Inflammatory macrophage (primary cell): ENCODE measurements around the gene FYCO1.
A peak's percentile ranks its signal among the peaks of the same experiment; 100 is the strongest.

Experiments
- DNase-seq, 2 donors: peaks; one replicate each; pipeline ENCODE4 v3.0.0-alpha.2; 2020 to 2022

The FYCO1 gene

DNA sequence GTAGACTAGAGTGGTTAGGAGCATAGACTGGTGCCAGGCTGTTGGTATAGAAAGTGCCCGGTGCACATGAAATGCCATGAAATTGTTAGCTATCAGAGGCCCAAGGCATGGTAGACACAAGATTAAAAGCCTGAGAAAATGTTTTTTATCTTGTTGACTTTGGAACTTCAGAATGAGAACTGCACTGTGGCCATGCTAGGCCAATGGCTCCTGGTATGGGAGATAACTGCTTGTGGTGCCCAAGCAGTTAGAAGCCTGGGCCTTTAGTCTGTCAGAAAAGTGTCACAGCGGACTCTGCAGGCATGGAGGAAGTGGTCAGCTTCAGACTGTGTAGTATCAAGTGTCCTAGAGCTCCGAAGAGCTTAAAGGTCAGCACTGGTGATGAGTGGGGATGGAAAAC, 11.9 kb downstream of the FYCO1 start:
- DNase-seq: no peak

DNA sequence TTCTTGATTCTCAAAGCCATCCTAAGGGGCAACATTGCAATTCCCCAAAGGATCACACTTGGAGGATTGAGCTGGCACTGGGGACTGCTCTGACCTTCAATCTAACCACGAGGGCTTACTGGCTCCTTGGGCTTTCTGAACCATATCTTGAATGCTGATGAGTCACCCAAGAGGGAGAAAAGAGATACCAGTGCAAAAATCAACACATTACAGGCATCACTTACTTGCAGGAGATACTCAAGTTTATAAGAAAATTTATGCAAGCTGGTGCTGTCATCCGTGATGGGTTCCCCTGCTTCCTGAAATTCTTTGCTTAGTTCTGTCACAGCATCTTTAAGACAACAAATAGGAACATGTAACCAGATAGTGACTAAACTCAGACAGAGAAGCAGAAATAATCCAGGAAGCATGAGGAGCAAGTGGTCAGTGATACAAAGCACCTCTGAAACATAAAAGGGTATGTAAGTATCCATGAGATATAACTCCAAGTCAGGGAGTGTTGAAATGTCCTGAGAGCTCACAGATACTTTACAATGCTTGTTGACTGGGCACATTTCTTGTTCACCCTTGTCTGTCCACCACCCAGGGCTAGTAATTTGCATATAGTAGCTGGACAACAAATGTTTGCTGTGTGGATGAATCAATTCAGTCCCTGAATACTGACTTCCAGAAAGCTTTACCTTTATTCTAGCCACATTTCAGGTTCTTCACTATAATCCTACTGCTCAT, 14.1 kb downstream of the FYCO1 start:
- no peak for DNase-seq

DNA sequence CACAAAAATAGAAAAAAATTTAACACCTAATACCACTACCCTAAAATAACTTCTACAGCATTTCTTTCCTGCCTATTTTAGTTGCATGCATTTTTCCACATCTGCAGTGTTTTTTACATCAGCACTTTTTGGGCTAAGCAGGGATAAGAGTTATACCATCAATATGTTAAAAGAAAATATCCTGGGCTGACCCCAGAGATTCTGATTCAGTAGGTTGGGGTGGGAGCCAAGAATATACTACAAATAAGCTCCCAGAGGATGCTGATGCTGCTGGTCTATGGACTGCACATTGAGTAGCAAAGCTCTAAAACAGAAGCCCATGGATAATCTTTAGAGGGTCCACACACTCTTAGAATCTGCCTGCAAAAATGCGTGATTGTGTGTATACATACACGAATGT, 14.8 kb downstream of the FYCO1 start:
- DNase-seq: no peak

DNA sequence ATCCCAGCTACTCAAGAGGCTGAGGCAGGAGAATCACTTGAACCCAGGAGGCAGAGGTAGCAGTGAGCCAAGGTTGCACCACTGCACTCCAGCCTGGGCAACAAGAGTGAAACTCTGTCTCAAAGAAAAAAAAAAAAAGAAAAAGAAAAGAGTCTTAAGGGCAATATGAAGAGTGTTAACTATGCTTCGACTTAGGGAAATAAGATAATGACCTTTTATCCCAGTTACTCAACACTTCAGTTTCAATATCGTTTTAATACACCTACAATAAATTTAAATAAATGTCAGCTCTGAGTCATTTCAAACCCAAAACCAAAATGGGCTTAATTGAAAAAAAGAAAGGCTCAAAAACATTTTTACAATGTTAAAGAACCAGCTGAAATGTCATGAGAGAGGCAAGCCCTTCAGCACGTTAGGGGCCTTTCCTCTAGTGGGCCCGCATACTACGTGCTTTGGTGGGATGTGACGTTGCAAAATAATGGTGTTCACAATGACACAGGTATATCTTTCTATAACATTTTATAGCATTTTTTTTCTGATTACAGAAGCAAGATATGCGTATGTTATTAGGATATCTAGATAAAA, 15.3 kb downstream of the FYCO1 start:
- DNase-seq: no peak

DNA sequence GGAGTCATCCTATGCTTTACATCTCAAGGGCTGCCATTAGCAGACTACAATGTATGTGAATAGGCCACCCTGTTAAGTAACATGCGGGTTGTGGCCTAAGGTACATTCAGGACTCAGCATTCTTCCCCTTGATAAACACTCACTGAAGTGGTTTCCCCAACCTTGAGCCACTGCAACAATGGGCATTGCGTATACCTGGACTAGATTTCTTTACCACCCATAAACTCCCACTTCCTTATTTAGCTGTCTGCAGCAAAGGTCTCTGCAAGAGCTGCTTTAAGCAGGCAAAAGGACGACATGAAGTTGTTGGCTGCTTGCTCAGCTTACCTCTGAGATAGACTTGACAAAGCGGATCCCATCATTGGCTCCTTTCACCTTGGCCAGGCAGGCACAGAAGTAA, 16.2 kb downstream of the FYCO1 start:
- no peak for DNase-seq

DNA sequence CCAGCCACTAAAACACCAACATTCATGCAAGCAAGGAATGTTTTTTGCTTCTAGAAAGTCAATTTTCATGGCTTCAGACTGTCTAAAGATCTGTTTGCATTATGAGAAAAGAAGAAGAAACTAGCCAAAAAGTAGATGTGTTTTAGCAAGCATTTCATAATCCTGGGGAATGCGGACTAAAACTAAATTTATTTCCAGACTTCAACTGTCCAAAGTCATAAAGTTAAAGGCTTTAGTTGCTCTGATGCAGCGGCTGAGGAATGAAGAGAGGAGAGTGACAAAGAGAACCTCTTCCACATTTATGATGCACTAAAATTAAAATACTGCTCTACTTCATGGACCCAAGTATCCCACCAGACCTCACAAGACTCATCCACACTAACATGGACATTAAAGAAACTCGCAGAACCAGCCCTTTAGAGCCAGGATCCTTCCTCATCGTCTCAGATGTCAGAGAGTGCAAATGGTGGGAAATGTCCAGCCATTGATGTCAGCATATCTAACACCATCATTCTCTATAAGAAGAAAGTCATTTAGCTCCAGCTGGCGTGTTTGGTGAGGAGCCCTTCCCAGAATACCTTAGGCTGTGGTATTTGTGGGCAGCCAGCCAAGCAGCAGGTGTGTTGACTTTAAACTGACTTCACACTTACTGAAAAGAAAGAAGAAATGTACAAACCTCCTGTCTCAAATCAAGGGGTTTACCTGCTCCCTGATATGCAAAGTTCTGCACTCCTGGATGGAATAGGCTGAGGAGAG, 17.4 kb downstream of the FYCO1 start:
- DNase-seq: no peak

DNA sequence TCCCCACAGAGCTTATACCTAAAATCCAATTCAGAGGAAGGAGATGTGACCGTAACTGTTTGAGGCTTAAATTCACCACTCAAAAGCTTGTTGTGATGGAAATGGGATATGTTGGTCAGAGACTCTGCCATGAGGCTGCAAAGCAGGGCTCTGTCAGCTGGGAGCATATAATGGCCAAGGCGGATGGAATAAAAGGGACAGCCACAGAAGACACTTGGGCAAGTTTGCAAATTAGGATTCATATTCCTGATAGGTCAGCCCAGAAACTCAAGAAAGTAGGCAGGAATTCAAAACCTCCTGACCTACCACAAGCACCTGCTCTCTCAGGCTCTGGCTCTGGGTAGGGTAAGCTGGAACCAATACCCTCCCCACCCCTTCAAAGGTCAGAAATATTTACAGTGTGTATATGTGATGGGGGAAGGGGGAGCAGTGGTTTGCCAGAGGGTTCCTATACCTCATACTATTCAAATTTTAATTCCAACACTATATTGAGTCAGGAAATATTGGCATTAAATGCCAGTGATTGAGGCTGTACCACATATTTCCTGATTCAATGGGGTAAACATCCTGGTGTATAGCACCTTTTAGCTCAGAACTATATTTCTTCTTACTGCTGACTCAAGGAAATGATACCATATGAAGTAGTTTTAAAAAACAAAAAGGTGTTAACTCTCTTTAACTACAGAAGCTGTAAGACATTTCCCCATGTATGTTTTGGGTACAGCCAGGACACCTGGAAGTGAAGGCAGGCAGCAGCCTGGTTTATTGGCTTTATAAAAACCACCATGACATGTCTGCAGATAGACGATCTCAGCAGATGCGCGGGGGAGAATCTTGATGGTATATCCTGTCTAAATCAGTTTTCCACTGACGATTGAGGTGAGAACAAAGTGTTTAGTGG, 19.2 kb downstream of the FYCO1 start:
- DNase-seq: no peak

DNA sequence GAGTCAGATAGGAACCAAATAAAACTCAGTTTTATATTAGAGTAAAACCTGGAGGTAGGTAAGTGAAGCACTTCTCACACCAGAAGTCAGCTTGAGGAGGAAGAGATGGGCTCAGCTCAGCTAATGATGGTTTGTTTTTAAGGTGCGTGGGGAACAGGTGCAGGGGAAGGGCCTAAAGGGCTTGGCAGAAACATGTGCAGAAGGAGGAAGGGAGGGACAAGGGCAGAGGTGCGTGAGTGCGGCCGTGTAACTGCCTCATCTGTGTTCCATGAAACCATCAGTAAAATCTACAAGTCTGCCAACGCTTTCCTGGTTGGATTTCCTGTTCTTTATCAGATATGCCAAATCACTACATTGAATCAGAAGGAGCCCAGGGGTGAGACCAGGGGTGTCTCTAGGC, 19.9 kb downstream of the FYCO1 start:
- DNase-seq: no peak

DNA sequence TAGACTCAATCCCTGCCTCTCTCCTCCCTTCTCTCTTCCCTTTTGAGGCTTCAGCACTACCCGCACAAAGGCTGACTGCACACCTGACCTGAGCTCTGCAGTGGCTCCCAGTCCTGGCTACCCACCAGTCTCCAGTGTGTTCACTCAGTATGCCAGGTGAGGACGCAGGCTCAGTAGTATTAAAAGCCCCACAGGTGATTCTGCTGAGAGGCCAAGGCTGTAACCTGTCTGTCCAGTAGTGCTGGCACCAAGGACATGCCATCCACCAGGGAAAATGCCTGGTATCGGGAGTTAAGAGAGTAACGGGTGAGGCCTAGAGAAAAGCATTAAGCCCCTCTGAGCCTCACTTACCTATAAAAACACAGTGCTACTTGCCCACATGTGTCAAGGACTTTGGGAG, 20.9 kb downstream of the FYCO1 start:
- DNase-seq: no peak

DNA sequence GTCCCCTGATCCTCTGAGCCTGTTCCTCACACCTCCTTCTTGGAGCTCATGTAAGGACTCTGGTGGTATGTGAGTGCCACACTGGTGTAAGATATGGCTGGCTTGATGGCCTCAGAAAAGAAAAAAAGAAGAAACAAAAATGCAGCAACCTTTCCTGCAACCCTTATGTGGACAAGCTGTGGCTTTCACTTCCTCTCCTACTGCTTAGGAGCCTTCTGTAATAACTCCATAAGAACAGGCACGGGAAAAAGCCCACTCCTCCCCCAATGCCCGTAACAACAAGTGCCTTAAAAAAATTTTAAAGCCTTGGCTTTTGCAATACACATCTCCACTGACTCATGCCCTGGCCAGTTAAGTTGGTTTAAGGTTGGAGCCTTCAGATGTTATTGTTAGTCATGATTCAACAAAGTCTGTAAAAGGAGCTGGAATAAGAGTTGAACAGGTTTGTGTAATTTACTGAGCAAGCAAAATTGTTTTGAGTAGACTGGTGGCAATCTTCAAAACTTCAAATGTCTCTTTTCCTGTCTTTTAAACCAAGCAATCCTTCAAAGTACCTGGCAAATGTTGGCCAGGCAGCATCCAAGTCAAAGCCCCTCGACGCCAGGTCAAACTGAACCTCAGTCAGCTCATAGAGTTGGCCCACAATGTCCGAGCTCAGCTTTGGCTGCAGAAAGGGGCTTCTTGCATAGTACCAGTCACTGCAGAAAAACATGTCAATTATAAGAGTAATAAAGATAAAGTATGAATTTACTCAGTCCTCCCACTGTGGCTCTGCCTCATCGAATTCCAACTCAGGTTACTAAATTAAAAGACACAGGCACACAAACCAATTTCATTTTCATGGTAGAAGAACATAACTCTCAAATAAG, 22.9 kb downstream of the FYCO1 start:
- DNase-seq: peak; percentile 96 to 97

DNA sequence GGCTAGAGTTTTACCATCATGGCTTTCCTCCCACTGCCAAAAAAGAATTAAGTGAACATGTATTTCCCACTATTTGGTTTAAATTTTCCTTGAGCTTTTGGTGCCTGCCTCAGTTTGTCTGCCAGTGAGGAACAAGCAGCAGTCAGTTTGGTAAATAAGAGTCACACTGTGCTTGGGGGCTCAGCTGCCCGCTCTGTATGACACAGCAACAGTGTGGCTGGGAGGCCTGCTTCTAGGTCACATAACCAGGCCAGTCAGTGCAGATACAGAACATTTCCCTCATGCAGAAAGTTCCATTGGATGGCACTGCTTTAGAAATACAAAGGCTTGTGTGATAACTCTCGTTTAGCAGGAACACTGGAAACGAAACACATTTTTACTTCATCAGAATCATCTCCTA, 25.7 kb downstream of the FYCO1 start:
- no peak for DNase-seq

DNA sequence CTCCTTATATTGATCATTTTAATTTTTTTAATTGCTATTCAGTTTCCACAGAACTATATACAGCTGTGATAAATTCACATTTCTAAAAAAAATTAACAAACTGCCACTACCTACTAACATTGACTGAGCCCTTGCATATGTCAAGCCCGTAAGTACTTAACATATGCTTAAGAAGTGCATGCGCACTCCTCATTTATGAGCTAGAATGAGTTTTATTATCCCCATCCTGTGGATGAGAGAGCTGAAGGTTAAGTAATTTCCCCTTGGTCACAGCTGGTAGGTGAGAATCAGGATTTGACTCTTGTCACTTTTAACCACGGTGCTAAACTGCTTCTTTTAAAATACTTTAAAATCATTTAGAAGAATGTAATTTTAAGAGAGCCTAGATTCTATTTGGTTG, 26.5 kb downstream of the FYCO1 start:
- no peak for DNase-seq

DNA sequence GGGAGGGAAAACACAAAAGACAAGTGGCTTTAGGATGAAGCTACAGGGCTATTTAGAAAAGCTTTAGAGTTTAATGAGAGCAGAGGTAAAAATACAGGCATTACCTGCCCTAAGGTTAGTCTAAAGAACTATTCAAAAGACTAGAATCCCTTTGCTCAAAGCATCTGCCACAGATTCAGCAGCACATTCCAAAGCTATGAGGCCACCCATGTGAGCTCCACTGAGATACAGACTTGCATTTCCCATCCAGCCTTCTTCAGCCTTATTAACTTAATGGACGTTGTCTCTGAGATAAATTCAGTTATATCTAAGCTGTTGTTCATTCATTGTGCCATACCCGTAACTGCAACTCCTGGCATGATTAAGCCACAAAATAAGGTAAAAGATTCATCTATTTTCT, 26.9 kb downstream of the FYCO1 start:
- DNase-seq: no peak

DNA sequence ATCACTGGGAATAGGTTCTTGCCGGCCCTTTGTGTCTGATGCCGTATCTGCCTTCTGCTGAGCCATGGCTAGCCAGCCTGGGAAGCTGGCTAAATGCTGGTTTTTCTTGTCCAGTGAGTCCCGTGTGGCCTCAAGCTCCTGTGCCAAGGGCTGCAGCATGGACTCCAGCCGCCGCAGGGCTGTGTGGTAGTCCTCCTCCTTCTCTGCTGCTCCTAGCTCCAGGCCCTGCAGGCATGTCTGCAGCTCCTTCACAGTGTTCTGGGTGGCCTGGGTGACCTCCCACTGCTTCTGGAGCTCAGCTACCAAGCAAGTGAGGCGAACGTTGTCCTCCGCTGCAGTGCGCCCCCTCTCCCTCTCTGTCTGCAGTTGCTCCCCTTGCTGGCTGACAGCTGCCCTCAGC, 27.5 kb downstream of the FYCO1 start:
- no peak for DNase-seq

DNA sequence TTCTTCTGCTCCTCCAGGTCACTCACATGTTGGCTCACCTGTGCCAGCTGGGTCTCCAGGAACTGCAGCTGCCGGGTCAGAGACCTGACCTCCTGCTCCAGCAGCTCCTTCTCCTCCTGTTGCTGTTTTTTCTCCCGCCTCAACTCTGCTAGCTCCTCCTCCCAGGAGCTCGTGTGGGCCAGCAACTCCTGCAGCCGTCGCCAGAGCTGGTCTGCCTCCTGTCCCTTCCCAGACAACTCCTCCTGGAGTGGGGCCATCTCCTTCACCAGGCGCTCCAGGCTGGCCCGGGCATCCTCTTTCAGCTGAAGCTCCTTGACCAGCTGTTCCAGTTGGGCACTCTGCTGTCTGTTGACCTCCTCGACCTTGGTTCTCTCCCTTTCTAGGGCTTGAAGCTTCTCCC, 27.9 kb downstream of the FYCO1 start:
- DNase-seq: no peak

DNA sequence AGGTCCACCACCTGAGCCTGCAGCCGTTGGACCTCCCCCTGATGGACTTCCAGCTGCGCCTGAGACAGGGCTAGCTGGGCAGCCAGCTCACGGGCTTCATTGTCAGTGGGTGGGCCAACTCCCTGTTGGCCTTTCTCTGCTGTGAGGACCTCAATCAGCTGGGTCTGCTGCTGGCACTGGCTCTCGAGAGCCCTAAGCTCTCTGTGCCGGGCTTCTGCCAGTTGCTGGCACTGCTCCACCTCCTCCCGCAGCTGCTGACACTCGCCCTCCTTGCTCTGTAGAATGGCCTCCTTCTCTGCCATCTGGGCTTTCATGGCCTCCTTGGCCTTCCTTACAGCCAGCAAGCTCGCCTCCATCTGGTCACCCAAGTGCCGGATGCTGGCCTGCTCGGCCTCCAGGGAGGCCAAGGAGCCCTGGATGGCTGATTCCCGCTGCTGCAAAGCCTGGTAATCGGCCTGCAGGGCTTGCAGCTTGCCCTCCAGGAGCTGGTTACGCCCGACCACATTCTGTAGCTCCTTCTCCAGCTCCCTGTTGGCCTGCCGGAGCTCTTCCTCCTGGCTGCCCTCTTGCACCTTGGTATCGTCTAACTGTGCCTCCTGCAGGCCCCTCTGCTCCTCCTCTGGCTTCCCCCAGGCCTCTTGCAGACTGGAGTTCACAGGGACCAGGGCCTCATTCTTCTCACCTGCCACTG, 28.5 kb downstream of the FYCO1 start:
- no peak for DNase-seq

DNA sequence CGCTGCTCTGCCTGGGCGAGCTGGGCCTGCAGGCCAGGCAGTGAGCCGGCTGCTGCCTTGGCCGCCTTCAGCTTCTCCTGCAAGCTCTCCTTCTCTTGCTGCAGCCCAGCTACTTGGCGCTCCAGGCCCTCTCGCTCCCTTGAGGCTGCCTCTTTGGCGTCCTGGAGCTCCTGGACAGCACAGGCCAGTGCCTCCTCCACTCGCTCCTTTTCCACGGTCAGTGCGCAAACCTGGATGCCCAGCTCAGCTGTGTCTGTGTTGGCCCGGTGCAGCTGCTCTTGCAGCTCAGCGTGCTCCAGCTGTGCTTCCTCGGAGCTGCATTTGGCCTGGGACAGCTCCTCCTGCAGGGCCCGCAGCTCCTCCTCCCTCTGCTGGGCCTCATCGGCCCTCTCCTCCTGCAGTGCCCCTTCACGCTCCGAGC, 29.2 kb downstream of the FYCO1 start:
- DNase-seq: no peak

DNA sequence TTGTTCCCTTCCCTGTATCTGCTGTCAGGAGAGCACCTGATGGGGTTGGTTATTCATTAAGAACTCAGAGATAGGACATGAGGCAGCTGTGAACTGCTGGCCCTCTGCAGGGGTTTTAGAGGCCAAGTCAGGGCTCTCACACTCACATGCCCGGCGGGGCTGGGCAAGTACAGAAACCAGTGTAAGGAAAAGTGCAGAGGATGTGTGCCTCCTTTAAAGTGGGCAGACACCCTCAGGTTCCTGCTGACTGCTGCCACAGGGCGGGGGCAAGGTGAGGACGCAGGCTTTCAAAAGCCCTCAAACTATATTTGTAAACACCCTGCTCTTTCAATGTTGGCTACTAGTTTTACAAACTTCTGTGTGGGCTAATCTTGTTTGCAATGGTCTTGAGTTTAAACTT, 30.0 kb downstream of the FYCO1 start:
- DNase-seq: no peak

DNA sequence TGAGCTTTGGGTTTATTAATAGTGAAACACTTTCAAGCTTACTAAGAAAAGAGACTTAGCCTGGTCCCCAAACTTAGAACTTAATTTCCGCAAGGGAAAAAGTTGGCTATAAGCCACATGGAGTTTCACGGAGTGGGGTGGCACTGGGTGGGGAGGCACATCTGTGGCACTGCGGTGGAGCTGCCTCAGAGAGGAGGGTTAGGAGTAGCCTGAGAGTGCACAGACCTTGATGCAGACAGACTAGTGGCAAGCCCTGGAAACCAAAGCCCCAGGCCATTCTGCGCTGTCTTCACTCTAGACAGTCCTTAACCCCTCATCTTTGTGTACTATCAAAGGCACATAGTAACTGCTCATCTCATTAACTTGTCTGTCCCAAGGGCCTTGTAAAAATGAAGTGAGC, 30.4 kb downstream of the FYCO1 start:
- DNase-seq: no peak

DNA sequence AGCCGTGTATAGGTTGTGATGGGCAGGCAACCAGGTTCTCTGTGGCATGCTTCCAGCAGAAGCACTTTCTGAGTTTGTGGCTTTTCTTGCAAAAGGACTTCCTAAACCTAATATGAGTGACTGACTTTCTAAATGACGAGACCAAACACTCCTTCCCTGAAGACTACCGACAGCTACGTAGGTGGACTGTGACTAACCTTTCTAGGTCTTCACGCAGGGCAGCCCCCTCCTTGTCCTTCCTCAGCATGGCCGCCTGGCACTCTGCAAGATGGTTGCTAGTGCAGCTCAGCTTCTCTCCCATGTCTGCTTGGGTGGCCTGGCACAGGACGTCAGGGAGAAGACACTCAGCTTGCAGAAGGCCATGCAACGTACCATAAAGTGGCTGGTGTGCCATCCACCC, 31.5 kb downstream of the FYCO1 start:
- DNase-seq: no peak

DNA sequence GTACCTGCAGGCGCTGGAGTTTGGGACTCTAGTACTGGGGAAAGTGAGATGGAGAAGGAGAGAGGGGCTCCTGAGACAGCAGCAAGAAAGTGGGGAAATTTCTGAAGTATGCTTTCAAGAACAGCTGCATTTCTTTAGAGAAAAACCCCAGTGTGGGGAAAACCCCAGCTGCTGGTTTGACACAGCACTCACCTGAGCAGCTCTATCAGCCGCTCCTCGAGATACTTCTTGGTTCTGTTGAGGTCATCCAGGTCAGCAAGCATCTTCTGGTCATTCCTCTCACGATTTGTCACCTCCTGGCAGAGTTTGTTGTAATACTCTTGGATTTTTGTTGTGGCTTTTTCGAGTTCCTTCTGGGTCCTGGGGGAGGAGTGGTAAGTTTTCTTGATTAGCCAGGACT, 33.6 kb downstream of the FYCO1 start:
- DNase-seq: no peak
